WTC11 (cell line): ENCODE results near the gene PDK2. TPM values are rescaled to one million over a fixed set of nuclear protein-coding genes. Genes with fewer than 3 reads are reported as not detected.

Source experiments
- ATAC-seq: fragments of 200-7000 bp; cut with Tn5 transposase; 2 replicates; pipeline ENCODE4 v1.10.0; 2021; ENCODE audit warnings: mild to moderate bottlenecking, moderate library complexity
- CTCF ChIA-PET: fragments of 300-600 bp; sonication (Branson Sonifier 250); formaldehyde crosslinking; loops from one replicate; lab custom pipeline; 2021; ENCODE audit warnings: antibody characterized with exemption; lab: Charles Lee
- POLR2A ChIA-PET: fragments of 350-600 bp; sonication (Branson Sonifier 250); formaldehyde crosslinking; loops from one replicate; lab custom pipeline; 2021; ENCODE audit warnings: antibody characterized with exemption; lab: Charles Lee
- DNase-seq: peaks from one replicate; pipeline ENCODE4 v3.0.0; 2021; ENCODE audit warnings: low spot score
- H3K27ac Mint-ChIP-seq: 2 replicates; pipeline ENCODE4 v1.8.0; 2021; ENCODE audit warnings: mixed read lengths
- H3K27me3 Mint-ChIP-seq: 2 replicates; pipeline ENCODE4 v1.8.0; 2021; ENCODE audit warnings: low read depth, mild to moderate bottlenecking, moderate library complexity, mixed read lengths
- H3K36me3 Mint-ChIP-seq: 2 replicates; pipeline ENCODE4 v1.8.0; 2021; ENCODE audit warnings: mixed read lengths
- H3K4me1 Mint-ChIP-seq: 2 replicates; pipeline ENCODE4 v1.8.0; 2022; ENCODE audit warnings: mixed read lengths
- H3K4me3 Mint-ChIP-seq: 2 replicates; pipeline ENCODE4 v1.8.0; 2021; ENCODE audit warnings: mild to moderate bottlenecking, moderate library complexity, mixed read lengths
- H3K9me3 Mint-ChIP-seq: 2 replicates; pipeline ENCODE4 v1.8.0; 2021; ENCODE audit warnings: mixed read lengths
- ARID4B ChIP-seq: sonication (generic); formaldehyde crosslinking; IDR thresholded peaks from 2 replicates; pipeline ENCODE4 v1.8.0; 2023; ENCODE audit warnings: missing genetic modification reagents, mild to moderate bottlenecking, borderline replicate concordance
- CREB1 ChIP-seq: sonication (generic); formaldehyde crosslinking; IDR thresholded peaks from 2 replicates; pipeline ENCODE4 v1.8.0; 2023; ENCODE audit warnings: mild to moderate bottlenecking, missing genetic modification reagents
- E2F5 ChIP-seq: sonication (generic); formaldehyde crosslinking; IDR thresholded peaks from 2 replicates; pipeline ENCODE4 v1.8.1; 2022; ENCODE audit warnings: mild to moderate bottlenecking, moderate library complexity, missing genetic modification reagents
- ETV6 ChIP-seq: sonication (generic); formaldehyde crosslinking; IDR thresholded peaks from 2 replicates; pipeline ENCODE4 v1.8.1; 2022; ENCODE audit warnings: mild to moderate bottlenecking, missing genetic modification reagents
- FOXP4 ChIP-seq: sonication (generic); formaldehyde crosslinking; IDR thresholded peaks from 2 replicates; pipeline ENCODE4 v1.8.0; 2022; ENCODE audit warnings: mild to moderate bottlenecking, missing genetic modification reagents
- GRHL2 ChIP-seq: fragments of 250-450 bp; sonication (Bioruptor Pico); IDR thresholded peaks from 2 replicates; pipeline ENCODE4 v1.8.0; 2022; ENCODE audit warnings: mild to moderate bottlenecking, moderate library complexity; ENCODE audit not compliant: insufficient replicate concordance, severe bottlenecking
- JUN ChIP-seq: sonication (generic); formaldehyde crosslinking; IDR thresholded peaks from 2 replicates; pipeline ENCODE4 v1.8.0; 2023; ENCODE audit warnings: mild to moderate bottlenecking, missing genetic modification reagents
- MYBL2 ChIP-seq: sonication (generic); formaldehyde crosslinking; IDR thresholded peaks from 2 replicates; pipeline ENCODE4 v1.8.1; 2023; ENCODE audit warnings: mild to moderate bottlenecking, moderate library complexity, missing genetic modification reagents
- OVOL2 ChIP-seq: fragments of 250-450 bp; sonication (Bioruptor Pico); IDR thresholded peaks from 2 replicates; pipeline ENCODE4 v1.9.0; 2021; ENCODE audit warnings: mild to moderate bottlenecking, borderline replicate concordance
- TP53 ChIP-seq: sonication (generic); formaldehyde crosslinking; IDR thresholded peaks from 2 replicates; pipeline ENCODE4 v1.8.1; 2023; ENCODE audit warnings: mild to moderate bottlenecking, missing genetic modification reagents
- USF1 ChIP-seq: sonication (generic); formaldehyde crosslinking; IDR thresholded peaks from 2 replicates; pipeline ENCODE4 v1.8.0; 2022; ENCODE audit warnings: mild to moderate bottlenecking, missing genetic modification reagents
- ZBTB21 ChIP-seq: sonication (generic); formaldehyde crosslinking; IDR thresholded peaks from 2 replicates; pipeline ENCODE4 v1.8.1; 2023; ENCODE audit warnings: mild to moderate bottlenecking, missing genetic modification reagents, borderline replicate concordance
- ZNF138 ChIP-seq: sonication (generic); formaldehyde crosslinking; conservative IDR thresholded peaks from 2 replicates; pipeline ENCODE4 v1.8.1; 2022; ENCODE audit warnings: mild to moderate bottlenecking, moderate library complexity, missing genetic modification reagents
- ZNF263 ChIP-seq: sonication (generic); formaldehyde crosslinking; IDR thresholded peaks from 2 replicates; pipeline ENCODE4 v1.8.1; 2022; ENCODE audit warnings: low read depth, mild to moderate bottlenecking, moderate library complexity, missing genetic modification reagents
- ZNF396 ChIP-seq: fragments of 250-450 bp; sonication (Bioruptor Pico); IDR thresholded peaks from 2 replicates; pipeline ENCODE4 v1.8.0; 2021; ENCODE audit warnings: mild to moderate bottlenecking, moderate library complexity, borderline replicate concordance
- ZNF416 ChIP-seq: fragments of 250-450 bp; sonication (Bioruptor Pico); IDR thresholded peaks from 2 replicates; pipeline ENCODE4 v1.9.0; 2021; ENCODE audit warnings: mild to moderate bottlenecking, inconsistent platforms
- ZNF532 ChIP-seq: fragments of 250-450 bp; sonication (Bioruptor Pico); IDR thresholded peaks from 2 replicates; pipeline ENCODE4 v1.9.0; 2021; ENCODE audit warnings: mild to moderate bottlenecking, borderline replicate concordance
- ZSCAN18 ChIP-seq: fragments of 250-450 bp; sonication (Bioruptor Pico); IDR thresholded peaks from 2 replicates; pipeline ENCODE4 v2.1.2; 2022; ENCODE audit warnings: mild to moderate bottlenecking, moderate library complexity
- total RNA-seq: library from RNA; stranded (reverse); gene quantifications from 3 replicates; pipeline ENCODE4 v1.2.3, GENCODE V29; 2021

Gene PDK2
- total RNA-seq, 1 experiment from 2014 or later: 16.6 TPM

- DNase-seq (peak; percentile 82), ATAC-seq (peak; percentile 82)
- Mint-ChIP-seq H3K4me1 (peaks cover 20% of the 10 kb centered on the region), H3K9me3 (no peaks in the 10 kb centered on the region), H3K36me3 (no peaks in the 10 kb centered on the region), H3K27me3 (peaks cover 63% of the 10 kb centered on the region), H3K4me3 (peak overlapping the region; percentile 62), H3K27ac (no peak overlapping the region)
- ChIA-PET CTCF (interaction anchor here (0.6 to 4.1 kb wide), 31 partner anchors 9 to 666 kb away, joined by 3 to 46 read pairs (median 5); partner anchors contain the start of genes COL1A1, PPP1R9B, SAMD14 and SGCA), POLR2A (interaction anchor here (0.5 to 1.3 kb wide), 2 partner anchors 34 kb away, joined by 3 to 4 read pairs; no protein-coding TSS in a partner anchor)
- TF ChIP-seq ZSCAN18 (CRISPR knock-in tag): no peak
- peak; percentile 52; the same call in 1 of the 2 replicates for TF ChIP-seq ETV6 (CRISPR knock-in tag)
- peak; percentile 84 for TF ChIP-seq FOXP4 (CRISPR knock-in tag)
- peak; percentile 76; the same call in 1 of the 2 replicates for TF ChIP-seq TP53 (CRISPR knock-in tag)
- TF ChIP-seq MYBL2: peak; percentile 76; the same call in 1 of the 2 replicates
- no peak for TF ChIP-seq GRHL2 (CRISPR knock-in tag)
- TF ChIP-seq USF1 (CRISPR knock-in tag): no peak
- no peak; the same call in 1 of the 2 replicates for TF ChIP-seq ZBTB21 (CRISPR knock-in tag)
- TF ChIP-seq ARID4B: peak; percentile 84; the same call in 1 of the 2 replicates
- TF ChIP-seq ZNF263 (CRISPR knock-in tag): peak; percentile 61
- no peak for TF ChIP-seq ZNF416 (CRISPR knock-in tag)
- no peak for TF ChIP-seq OVOL2
- no peak for TF ChIP-seq ZNF138 (CRISPR knock-in tag)
- no peak for TF ChIP-seq JUN (CRISPR knock-in tag)
- peak; percentile 86 for TF ChIP-seq E2F5
- no peak for TF ChIP-seq ZNF396
- TF ChIP-seq ZNF532 (CRISPR knock-in tag): no peak
- no peak for TF ChIP-seq CREB1 (CRISPR knock-in tag)
Measured at GRCh38 chr17:50117202-50118051, 22.3 kb downstream of the PDK2 start.
